ENCODE data around the gene BST2.

DNA sequence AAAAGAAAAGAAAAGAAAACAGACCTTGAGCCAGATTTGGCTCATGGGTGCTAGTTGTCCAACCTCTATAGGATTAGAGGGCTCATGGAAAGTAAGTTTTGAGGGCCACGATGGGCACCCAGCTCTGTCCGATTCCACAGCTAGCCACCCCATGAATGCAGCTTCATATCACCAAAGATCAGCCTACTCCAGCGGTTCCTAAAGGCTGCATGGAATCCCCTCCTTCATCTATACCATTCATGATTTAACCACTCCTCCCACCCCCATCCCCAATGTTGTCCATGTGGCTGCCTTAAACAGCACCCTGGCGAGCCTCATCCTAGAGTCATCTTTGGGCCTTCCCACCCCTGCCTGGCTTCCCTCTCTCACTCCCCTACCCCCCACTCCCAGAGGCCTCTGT is 16.5 kb upstream of the BST2 start:
- no peak for TF ChIP-seq REST (IDR thresholded peaks at IDR 0.05)
- TF ChIP-seq SP1 (IDR thresholded peaks at IDR 0.05): no peak
- TF ChIP-seq, protein P1, sequence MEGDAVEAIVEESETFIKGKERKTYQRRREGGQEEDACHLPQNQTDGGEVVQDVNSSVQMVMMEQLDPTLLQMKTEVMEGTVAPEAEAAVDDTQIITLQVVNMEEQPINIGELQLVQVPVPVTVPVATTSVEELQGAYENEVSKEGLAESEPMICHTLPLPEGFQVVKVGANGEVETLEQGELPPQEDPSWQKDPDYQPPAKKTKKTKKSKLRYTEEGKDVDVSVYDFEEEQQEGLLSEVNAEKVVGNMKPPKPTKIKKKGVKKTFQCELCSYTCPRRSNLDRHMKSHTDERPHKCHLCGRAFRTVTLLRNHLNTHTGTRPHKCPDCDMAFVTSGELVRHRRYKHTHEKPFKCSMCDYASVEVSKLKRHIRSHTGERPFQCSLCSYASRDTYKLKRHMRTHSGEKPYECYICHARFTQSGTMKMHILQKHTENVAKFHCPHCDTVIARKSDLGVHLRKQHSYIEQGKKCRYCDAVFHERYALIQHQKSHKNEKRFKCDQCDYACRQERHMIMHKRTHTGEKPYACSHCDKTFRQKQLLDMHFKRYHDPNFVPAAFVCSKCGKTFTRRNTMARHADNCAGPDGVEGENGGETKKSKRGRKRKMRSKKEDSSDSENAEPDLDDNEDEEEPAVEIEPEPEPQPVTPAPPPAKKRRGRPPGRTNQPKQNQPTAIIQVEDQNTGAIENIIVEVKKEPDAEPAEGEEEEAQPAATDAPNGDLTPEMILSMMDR (IDR thresholded peaks at IDR 0.05; ENCODE audit: low read depth, low read length, missing input control): no peak
- no peak for TF ChIP-seq RXRA (IDR thresholded peaks at IDR 0.05)
- TF ChIP-seq YY1 (IDR thresholded peaks at IDR 0.05): no peak
- no peak for TF ChIP-seq NR2F2 (IDR thresholded peaks at IDR 0.05)
- TF ChIP-seq, protein P2, sequence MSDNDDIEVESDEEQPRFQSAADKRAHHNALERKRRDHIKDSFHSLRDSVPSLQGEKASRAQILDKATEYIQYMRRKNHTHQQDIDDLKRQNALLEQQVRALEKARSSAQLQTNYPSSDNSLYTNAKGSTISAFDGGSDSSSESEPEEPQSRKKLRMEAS (IDR thresholded peaks at IDR 0.05): no peak
- no peak for TF ChIP-seq FOXA2 (IDR thresholded peaks at IDR 0.05)
- TF ChIP-seq, protein P3, sequence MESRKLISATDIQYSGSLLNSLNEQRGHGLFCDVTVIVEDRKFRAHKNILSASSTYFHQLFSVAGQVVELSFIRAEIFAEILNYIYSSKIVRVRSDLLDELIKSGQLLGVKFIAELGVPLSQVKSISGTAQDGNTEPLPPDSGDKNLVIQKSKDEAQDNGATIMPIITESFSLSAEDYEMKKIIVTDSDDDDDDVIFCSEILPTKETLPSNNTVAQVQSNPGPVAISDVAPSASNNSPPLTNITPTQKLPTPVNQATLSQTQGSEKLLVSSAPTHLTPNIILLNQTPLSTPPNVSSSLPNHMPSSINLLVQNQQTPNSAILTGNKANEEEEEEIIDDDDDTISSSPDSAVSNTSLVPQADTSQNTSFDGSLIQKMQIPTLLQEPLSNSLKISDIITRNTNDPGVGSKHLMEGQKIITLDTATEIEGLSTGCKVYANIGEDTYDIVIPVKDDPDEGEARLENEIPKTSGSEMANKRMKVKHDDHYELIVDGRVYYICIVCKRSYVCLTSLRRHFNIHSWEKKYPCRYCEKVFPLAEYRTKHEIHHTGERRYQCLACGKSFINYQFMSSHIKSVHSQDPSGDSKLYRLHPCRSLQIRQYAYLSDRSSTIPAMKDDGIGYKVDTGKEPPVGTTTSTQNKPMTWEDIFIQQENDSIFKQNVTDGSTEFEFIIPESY (IDR thresholded peaks at IDR 0.05): no peak
- no peak for TF ChIP-seq HNF4G (IDR thresholded peaks at IDR 0.05)
- TF ChIP-seq TAF1 (conservative IDR thresholded peaks at IDR 0.05): no peak

All from liver (tissue), 3 donors.